ENCODE data around the gene SERTAD4. TPM values are rescaled to one million over a fixed set of nuclear protein-coding genes. Genes with fewer than 3 reads are reported as not detected.
"Not testable (repeated sequence)": the region's sequence is repeated elsewhere in the genome, so short reads cannot be mapped to it uniquely, and the experiment has no call there.

SERTAD4 gene
- polyA plus RNA-seq, 1 experiment = 6.2 TPM

- H3K4me3 ChIP-seq (ENCODE audit: low read depth, low read length) = no peak overlapping the region
- 0 out of 2 replicates have a peak, but pooled peaks have one; percentile 12 for TF ChIP-seq CTCF (IDR thresholded peaks at IDR 0.05; ENCODE audit: insufficient read depth, low read depth, low read length)
- H3K27me3 ChIP-seq (ENCODE audit: control insufficient read depth, insufficient read depth, low read length) = no peaks in the 10 kb centered on the region
- ChIA-PET CTCF (interaction anchor here (1.0 to 1.9 kb wide), 5 partner anchors 10 to 49 kb away, joined by 3 to 5 read pairs (median 4); no protein-coding TSS in a partner anchor), POLR2A (interaction anchor here (1.5 kb wide), 2 partner anchors 30 to 33 kb away, joined by 4 to 14 read pairs; no protein-coding TSS in a partner anchor)
- H3K36me3 ChIP-seq (ENCODE audit: control insufficient read depth, insufficient read depth, low read length) = no peaks in the 10 kb centered on the region
- peak; percentile 90 for DNase-seq (ENCODE audit: low read depth)
Observed at GRCh38 chr1:210262167-210262896, 29.7 kb downstream of the SERTAD4 start.

- peak; percentile 81 for DNase-seq (ENCODE audit: low read depth)
- CTCF ChIA-PET = interaction anchor here (1.2 to 1.7 kb wide), 3 partner anchors 22 to 49 kb away, joined by 3 to 4 read pairs (median 3); no protein-coding TSS in a partner anchor
- no peaks in the 10 kb centered on the region for H3K27me3 ChIP-seq (ENCODE audit: control insufficient read depth, insufficient read depth, low read length)
- no peaks in the 10 kb centered on the region for H3K36me3 ChIP-seq (ENCODE audit: control insufficient read depth, insufficient read depth, low read length)
- POLR2A ChIA-PET = interaction anchor here (1.5 kb wide), 2 partner anchors 30 to 32 kb away, joined by 4 to 14 read pairs; no protein-coding TSS in a partner anchor
- no peak overlapping the region for H3K4me3 ChIP-seq (ENCODE audit: low read depth, low read length)
- no peak for TF ChIP-seq CTCF (IDR thresholded peaks at IDR 0.05; ENCODE audit: insufficient read depth, low read depth, low read length)
Observed at GRCh38 chr1:210262897-210263272, 30.3 kb downstream of the SERTAD4 start.

GRCh38 chr1:210263963-210264362, 31.4 kb downstream of the SERTAD4 start:
- no peak for TF ChIP-seq CTCF (IDR thresholded peaks at IDR 0.05; ENCODE audit: insufficient read depth, low read depth, low read length)
- no peaks in the 10 kb centered on the region for H3K27me3 ChIP-seq (ENCODE audit: control insufficient read depth, insufficient read depth, low read length)
- no peak for DNase-seq (ENCODE audit: low read depth)
- ChIA-PET POLR2A (no interaction called here), CTCF (interaction anchor here (1.7 to 2.6 kb wide), 2 partner anchors 30 to 48 kb away, joined by 3 to 8 read pairs; no protein-coding TSS in a partner anchor)
- no peaks in the 10 kb centered on the region for H3K36me3 ChIP-seq (ENCODE audit: control insufficient read depth, insufficient read depth, low read length)
- no peak overlapping the region for H3K4me3 ChIP-seq (ENCODE audit: low read depth, low read length)

- TF ChIP-seq CTCF (IDR thresholded peaks at IDR 0.05; ENCODE audit: insufficient read depth, low read depth, low read length) = peak; percentile 23; the same call in 1 of the 2 replicates
- no peaks in the 10 kb centered on the region for H3K27me3 ChIP-seq (ENCODE audit: control insufficient read depth, insufficient read depth, low read length)
- no peak for DNase-seq (ENCODE audit: low read depth)
- no peak overlapping the region for H3K4me3 ChIP-seq (ENCODE audit: low read depth, low read length)
- CTCF ChIA-PET = interaction anchor here (0.6 to 2.6 kb wide), 3 partner anchors 26 to 37 kb away, joined by 3 to 8 read pairs (median 4); no protein-coding TSS in a partner anchor
- H3K36me3 ChIP-seq (ENCODE audit: control insufficient read depth, insufficient read depth, low read length) = no peaks in the 10 kb centered on the region
- POLR2A ChIA-PET = interaction anchor here (0.6 kb wide), 1 partner anchor 34 kb away, joined by 3 read pairs; no protein-coding TSS in a partner anchor
Observed at GRCh38 chr1:210264496-210265380, 32.1 kb downstream of the SERTAD4 start.

GRCh38 chr1:210265392-210265955, 32.9 kb downstream of the SERTAD4 start:
- DNase-seq (ENCODE audit: low read depth) = peak; percentile 51
- CTCF ChIA-PET = interaction anchor here (0.6 to 2.6 kb wide), 4 partner anchors 26 to 36 kb away, joined by 3 to 8 read pairs (median 4); no protein-coding TSS in a partner anchor

More at GRCh38 chr1:210265392-210265955, 32.9 kb downstream of the SERTAD4 start:
- not testable (repeated sequence) for H3K27me3 ChIP-seq (ENCODE audit: control insufficient read depth, insufficient read depth, low read length); H3K4me3 ChIP-seq (ENCODE audit: low read depth, low read length); H3K36me3 ChIP-seq (ENCODE audit: control insufficient read depth, insufficient read depth, low read length)
- POLR2A ChIA-PET = interaction anchor here (0.6 to 0.7 kb wide), 2 partner anchors 27 to 34 kb away, joined by 3 to 6 read pairs; no protein-coding TSS in a partner anchor

Data from BJ (cell line).